ENCODE results near the gene GALNT10. TPM values are rescaled to one million over a fixed set of nuclear protein-coding genes. Genes with fewer than 3 reads are reported as not detected.

GALNT10 gene
- polyA plus RNA-seq, 1 of the 3 experiments (the other 2 are of a cell fraction), result 56.3 TPM

DNA sequence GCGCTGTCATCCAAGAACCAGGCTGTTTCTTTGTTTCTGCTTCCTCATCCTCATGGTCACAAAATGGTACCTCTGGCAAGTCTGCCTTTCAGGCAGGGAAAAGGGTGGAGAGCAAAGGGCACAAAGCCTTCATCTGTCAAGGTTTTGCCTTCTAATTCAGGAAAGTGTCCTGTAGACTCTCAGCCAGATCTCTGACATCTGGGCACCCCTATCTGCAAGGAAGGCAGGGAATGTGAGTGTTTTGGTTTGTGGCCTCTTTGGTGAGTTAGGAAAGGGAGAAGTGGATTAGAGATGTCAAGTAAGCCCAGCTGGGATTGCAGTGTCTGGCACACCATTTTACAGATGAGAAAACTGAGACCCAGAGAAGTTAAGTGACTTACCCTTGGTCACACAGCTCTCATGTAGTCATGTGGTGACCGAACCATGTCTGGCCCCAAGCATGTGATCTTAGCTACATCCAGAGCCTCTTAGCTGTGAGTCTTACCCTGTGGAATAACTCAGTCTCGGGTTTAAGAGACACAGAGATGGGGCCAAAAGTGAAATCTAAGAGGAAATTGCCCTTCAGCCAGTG, 139.6 kb downstream of the GALNT10 start:
- Histone ChIP-seq H3F3A (replicated peaks; ENCODE audit: insufficient read depth) (no peaks in the 10 kb centered on the region), H3K4me1 (ENCODE audit: control insufficient read depth in 1 of 2, insufficient read depth in 2 of 2, low read depth in 1 of 2, low read length in 1 of 2) (no peaks in the 10 kb centered on the region), H3K9me2 (no peaks in the 10 kb centered on the region), H3K79me2 (ENCODE audit: insufficient read depth) (peaks cover 42% of the 10 kb centered on the region; the same call in 1 of the 2 replicates), H3K9ac (no peak overlapping the region), H2AFZ (ENCODE audit: low read depth) (no peak overlapping the region), H3K4me3 (ENCODE audit: low read depth in 2 of 2, low read length in 1 of 2) (no peak overlapping the region), H4K20me1 (ENCODE audit: insufficient read depth) (no peaks in the 10 kb centered on the region), H3K27ac (ENCODE audit: low read depth in 2 of 2, low read length in 1 of 2) (no peak overlapping the region), H3K27me3 (ENCODE audit: insufficient read depth) (no peaks in the 10 kb centered on the region), H3K4me2 (no peak overlapping the region), H3K36me3 (replicated peaks in 1 of 2; ENCODE audit: control insufficient read depth in 1 of 2, insufficient read depth in 2 of 2, low read length in 1 of 2) (peaks cover 39 to 40% of the 10 kb centered on the region in 2 experiments), H3K9me3 (no peaks in the 10 kb centered on the region)
- no peak for TF ChIP-seq YY1 (IDR thresholded peaks at IDR 0.05; ENCODE audit: low read depth)
- no peak for TF ChIP-seq RXRA (IDR thresholded peaks at IDR 0.05; ENCODE audit: borderline replicate concordance, low read depth)
- TF ChIP-seq, protein P1, sequence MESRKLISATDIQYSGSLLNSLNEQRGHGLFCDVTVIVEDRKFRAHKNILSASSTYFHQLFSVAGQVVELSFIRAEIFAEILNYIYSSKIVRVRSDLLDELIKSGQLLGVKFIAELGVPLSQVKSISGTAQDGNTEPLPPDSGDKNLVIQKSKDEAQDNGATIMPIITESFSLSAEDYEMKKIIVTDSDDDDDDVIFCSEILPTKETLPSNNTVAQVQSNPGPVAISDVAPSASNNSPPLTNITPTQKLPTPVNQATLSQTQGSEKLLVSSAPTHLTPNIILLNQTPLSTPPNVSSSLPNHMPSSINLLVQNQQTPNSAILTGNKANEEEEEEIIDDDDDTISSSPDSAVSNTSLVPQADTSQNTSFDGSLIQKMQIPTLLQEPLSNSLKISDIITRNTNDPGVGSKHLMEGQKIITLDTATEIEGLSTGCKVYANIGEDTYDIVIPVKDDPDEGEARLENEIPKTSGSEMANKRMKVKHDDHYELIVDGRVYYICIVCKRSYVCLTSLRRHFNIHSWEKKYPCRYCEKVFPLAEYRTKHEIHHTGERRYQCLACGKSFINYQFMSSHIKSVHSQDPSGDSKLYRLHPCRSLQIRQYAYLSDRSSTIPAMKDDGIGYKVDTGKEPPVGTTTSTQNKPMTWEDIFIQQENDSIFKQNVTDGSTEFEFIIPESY (IDR thresholded peaks at IDR 0.05; ENCODE audit: borderline replicate concordance, low read depth), result no peak
- TF ChIP-seq TAF1 (IDR thresholded peaks at IDR 0.05; ENCODE audit: borderline replicate concordance, low read depth, low read length), result no peak
- TF ChIP-seq SMC3 (IDR thresholded peaks at IDR 0.05; ENCODE audit: low read depth, low read length), result no peak
- TF ChIP-seq, protein P2, sequence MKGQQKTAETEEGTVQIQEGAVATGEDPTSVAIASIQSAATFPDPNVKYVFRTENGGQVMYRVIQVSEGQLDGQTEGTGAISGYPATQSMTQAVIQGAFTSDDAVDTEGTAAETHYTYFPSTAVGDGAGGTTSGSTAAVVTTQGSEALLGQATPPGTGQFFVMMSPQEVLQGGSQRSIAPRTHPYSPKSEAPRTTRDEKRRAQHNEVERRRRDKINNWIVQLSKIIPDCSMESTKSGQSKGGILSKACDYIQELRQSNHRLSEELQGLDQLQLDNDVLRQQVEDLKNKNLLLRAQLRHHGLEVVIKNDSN (IDR thresholded peaks at IDR 0.05; ENCODE audit: borderline replicate concordance, low read depth), result no peak
- no peak for TF ChIP-seq CHD2 (IDR thresholded peaks at IDR 0.05; ENCODE audit: low read length, partially characterized antibody)
- TF ChIP-seq TEAD4 (IDR thresholded peaks at IDR 0.05; ENCODE audit: borderline replicate concordance, insufficient read depth), result no peak
- TF ChIP-seq RAD21 (IDR thresholded peaks at IDR 0.05; ENCODE audit: low read length), result no peak
- no peak for TF ChIP-seq SIN3A (IDR thresholded peaks at IDR 0.05; ENCODE audit: borderline replicate concordance, low read depth, low read length)
- TF ChIP-seq, protein P3, sequence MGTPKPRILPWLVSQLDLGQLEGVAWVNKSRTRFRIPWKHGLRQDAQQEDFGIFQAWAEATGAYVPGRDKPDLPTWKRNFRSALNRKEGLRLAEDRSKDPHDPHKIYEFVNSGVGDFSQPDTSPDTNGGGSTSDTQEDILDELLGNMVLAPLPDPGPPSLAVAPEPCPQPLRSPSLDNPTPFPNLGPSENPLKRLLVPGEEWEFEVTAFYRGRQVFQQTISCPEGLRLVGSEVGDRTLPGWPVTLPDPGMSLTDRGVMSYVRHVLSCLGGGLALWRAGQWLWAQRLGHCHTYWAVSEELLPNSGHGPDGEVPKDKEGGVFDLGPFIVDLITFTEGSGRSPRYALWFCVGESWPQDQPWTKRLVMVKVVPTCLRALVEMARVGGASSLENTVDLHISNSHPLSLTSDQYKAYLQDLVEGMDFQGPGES (IDR thresholded peaks at IDR 0.05; ENCODE audit: low read depth, low read length), result no peak
- TF ChIP-seq MXI1 (IDR thresholded peaks at IDR 0.05; ENCODE audit: low read depth, low read length), result no peak
- no peak for TF ChIP-seq FOXM1 (IDR thresholded peaks at IDR 0.05; ENCODE audit: low read depth)
- TF ChIP-seq POLR2AphosphoS5 (IDR thresholded peaks at IDR 0.05; ENCODE audit: low read depth, low read length), result no peak
- no peak for TF ChIP-seq NFIC (IDR thresholded peaks at IDR 0.05; ENCODE audit: borderline replicate concordance)
- TF ChIP-seq GABPA (IDR thresholded peaks at IDR 0.05; ENCODE audit: low read depth), result no peak
- TF ChIP-seq MEF2A (IDR thresholded peaks at IDR 0.05; ENCODE audit: borderline replicate concordance, low read depth), result no peak
- no peak for TF ChIP-seq RFX5 (IDR thresholded peaks at IDR 0.05; ENCODE audit: low read length)
- ChIA-PET CTCF (no interaction called here), POLR2A (no interaction called here)
- WGBS (ENCODE audit: low lambda C conversion rate), result 93% methylated on average over 3 of the region's 3 CpGs
- no peak for DNase-seq
